Ascending aorta (tissue), 2 donors: ENCODE results near the gene MB21D2. TPM values are rescaled to one million over a fixed set of nuclear protein-coding genes. Genes with fewer than 3 reads are reported as not detected.

Experiments
- DNase-seq, 2 donors: peaks; one replicate each; pipeline ENCODE4 v3.0.0-alpha.2; 2019; ENCODE audit warnings: low spot score in 2 of 2
- H3K27ac ChIP-seq, 2 donors: fragments of 200-600 bp; sonication (generic); one replicate each; pipeline ENCODE4 v1.5.1; 2016 to 2017; ENCODE audit warnings: mild to moderate bottlenecking in 1 of 2
- H3K27me3 ChIP-seq: fragments of 200-600 bp; sonication (generic); one replicate; pipeline ENCODE4 v1.5.1; 2017
- H3K36me3 ChIP-seq, 2 donors: fragments of 200-600 bp; sonication (generic); one replicate each; pipeline ENCODE4 v1.5.1; 2016
- H3K4me1 ChIP-seq, 2 donors: fragments of 200-600 bp; sonication (generic); one replicate each; pipeline ENCODE4 v1.5.1; 2016 to 2017; ENCODE audit warnings: mild to moderate bottlenecking in 1 of 2
- H3K4me3 ChIP-seq, 2 donors: fragments of 200-600 bp; sonication (generic); one replicate each; pipeline ENCODE4 v1.5.1; 2016 to 2017; ENCODE audit warnings: mild to moderate bottlenecking in 1 of 2
- H3K9me3 ChIP-seq, 2 donors: fragments of 200-600 bp; sonication (generic); one replicate each; pipeline ENCODE4 v1.5.1; 2016
- intact Hi-C: fragments of 100-400 bp; cut with DNase I; formaldehyde crosslinking; loops from one replicate; pipeline ENCODE4 v1.15.1; 2023
- total RNA-seq: library from RNA; depleted of rRNA; stranded (reverse); fragments of >200 nt; gene quantifications from one replicate; pipeline ENCODE4 v1.1.0, GENCODE V29; 2016
- TF ChIP-seq, protein P1 (sequence below), 3 experiments: fragments of 200-600 bp in 2 of 3; fragments of 450-650 bp in 1 of 3; sonication (generic) in 2 of 3; IDR thresholded peaks; one replicate each; pipeline ENCODE4 v1.5.1; 2016 to 2019; ENCODE audit warnings: antibody characterized with exemption in 3 of 3, mild to moderate bottlenecking in 1 of 3, moderate library complexity in 1 of 3

Gene MB21D2
- total RNA-seq, 1 donor from 2014 or later: 0.11 TPM

DNA sequence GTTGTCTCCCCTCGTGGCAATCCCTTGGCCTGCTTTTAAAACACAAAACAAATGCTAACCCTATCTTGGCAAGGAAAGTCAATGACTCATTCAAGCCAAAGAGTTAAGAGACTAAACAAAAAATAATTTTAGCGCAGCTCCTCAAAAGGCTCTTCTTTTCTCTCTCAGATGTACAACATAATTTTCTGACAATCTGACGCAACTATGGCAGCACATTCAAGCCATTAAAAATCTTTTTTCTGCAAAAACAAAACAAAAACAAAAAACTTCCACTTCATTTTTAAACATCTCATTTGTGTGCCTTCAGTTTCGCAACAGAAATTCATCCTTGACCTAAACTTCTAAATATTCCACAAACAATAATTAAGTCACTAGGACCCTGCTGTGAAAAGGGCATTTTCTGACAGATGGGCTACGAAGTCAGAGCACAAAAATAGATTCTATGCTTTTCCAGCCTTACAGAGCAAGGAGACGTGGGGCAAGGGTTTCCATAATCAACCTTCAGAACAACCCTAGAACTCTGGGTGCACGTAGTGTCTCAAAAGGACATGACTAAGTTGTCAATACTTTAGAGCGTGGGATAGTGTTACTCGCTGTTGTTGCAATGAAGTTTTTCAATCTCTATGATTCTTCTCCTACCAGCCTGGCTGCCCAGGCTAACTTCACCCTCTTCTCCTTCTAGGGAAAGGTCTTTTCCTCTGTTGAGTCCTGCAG lies 84.3 kb downstream of the MB21D2 start:
- H3K4me1 ChIP-seq: peaks cover 12 to 18% of the 10 kb centered on the region in 2 donors
- TF ChIP-seq, protein P1, sequence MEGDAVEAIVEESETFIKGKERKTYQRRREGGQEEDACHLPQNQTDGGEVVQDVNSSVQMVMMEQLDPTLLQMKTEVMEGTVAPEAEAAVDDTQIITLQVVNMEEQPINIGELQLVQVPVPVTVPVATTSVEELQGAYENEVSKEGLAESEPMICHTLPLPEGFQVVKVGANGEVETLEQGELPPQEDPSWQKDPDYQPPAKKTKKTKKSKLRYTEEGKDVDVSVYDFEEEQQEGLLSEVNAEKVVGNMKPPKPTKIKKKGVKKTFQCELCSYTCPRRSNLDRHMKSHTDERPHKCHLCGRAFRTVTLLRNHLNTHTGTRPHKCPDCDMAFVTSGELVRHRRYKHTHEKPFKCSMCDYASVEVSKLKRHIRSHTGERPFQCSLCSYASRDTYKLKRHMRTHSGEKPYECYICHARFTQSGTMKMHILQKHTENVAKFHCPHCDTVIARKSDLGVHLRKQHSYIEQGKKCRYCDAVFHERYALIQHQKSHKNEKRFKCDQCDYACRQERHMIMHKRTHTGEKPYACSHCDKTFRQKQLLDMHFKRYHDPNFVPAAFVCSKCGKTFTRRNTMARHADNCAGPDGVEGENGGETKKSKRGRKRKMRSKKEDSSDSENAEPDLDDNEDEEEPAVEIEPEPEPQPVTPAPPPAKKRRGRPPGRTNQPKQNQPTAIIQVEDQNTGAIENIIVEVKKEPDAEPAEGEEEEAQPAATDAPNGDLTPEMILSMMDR (IDR thresholded peaks at IDR 0.05): no peak
- no peaks in the 10 kb centered on the region for H3K9me3 ChIP-seq
- no peaks in the 10 kb centered on the region for H3K27me3 ChIP-seq
- DNase-seq: no peak
- intact Hi-C loops: loop anchor here (2.0 to 5.0 kb wide), 2 partner anchors 35 to 409 kb away; partner anchors contain the start of gene PLAAT1
- H3K27ac ChIP-seq: peak overlapping the region; percentile 12 to 61
- peak overlapping the region in 1 of 2 donors; percentile 23 for H3K4me3 ChIP-seq
- no peaks in the 10 kb centered on the region for H3K36me3 ChIP-seq

DNA sequence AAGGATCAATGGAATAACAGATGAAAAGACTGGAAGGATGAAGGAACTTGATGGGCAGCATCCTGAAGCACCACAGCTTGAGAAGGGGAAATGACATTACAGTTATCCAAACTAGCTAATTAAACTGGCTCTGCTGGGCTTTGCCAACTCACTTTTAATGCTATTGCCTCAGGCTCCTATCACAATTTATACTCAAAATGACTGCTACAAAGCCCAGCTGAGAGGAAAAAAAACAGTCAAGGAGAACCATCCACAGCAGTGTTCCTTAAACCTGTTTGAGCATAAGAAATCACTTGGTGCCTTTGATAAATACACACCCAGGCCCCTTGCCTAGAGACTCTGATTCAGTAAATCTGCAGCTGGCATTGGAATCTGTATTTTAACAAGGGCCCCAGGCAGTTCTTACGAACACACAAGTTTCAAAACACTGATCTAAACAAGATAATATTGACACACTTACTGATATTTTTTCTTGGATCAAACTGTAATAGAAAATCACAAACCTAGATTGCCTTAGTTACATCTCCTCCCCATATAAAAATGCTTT lies 85.8 kb downstream of the MB21D2 start:
- TF ChIP-seq, protein P1 (IDR thresholded peaks at IDR 0.05): no peak
- H3K9me3 ChIP-seq: no peaks in the 10 kb centered on the region
- no peak for DNase-seq
- no peak overlapping the region for H3K4me3 ChIP-seq
- H3K27ac ChIP-seq: peak overlapping the region; percentile 17 to 61
- no peaks in the 10 kb centered on the region for H3K36me3 ChIP-seq
- intact Hi-C loops: loop anchor here (1.0 to 5.0 kb wide), 3 partner anchors 37 to 410 kb away; partner anchors contain the start of gene PLAAT1
- H3K4me1 ChIP-seq: peaks cover 12 to 18% of the 10 kb centered on the region in 2 donors
- H3K27me3 ChIP-seq: no peaks in the 10 kb centered on the region

- no peaks in the 10 kb centered on the region for H3K9me3 ChIP-seq
- TF ChIP-seq, protein P1 (IDR thresholded peaks at IDR 0.05): no peak
- H3K4me3 ChIP-seq: no peak overlapping the region
- intact Hi-C loops: loop anchor here (5.0 kb wide), 1 partner anchor 411 kb away; the partner anchor contains the start of gene PLAAT1
- no peaks in the 10 kb centered on the region for H3K36me3 ChIP-seq
- H3K27ac ChIP-seq: peak overlapping the region; percentile 43 to 61
- peaks cover 12 to 18% of the 10 kb centered on the region in 2 donors for H3K4me1 ChIP-seq
- H3K27me3 ChIP-seq: no peaks in the 10 kb centered on the region
- DNase-seq: no peak
Measured at GRCh38 chr3:192831111-192831644, 86.5 kb downstream of the MB21D2 start.

GRCh38 chr3:192830291-192831110 lies 87.2 kb downstream of the MB21D2 start:
- Histone ChIP-seq H3K4me3 (no peak overlapping the region), H3K27me3 (no peaks in the 10 kb centered on the region), H3K27ac (peak overlapping the region; percentile 43 to 58), H3K9me3 (no peaks in the 10 kb centered on the region), H3K4me1 (peaks cover 12 to 18% of the 10 kb centered on the region in 2 donors), H3K36me3 (no peaks in the 10 kb centered on the region)
- intact Hi-C loops: loop anchor here (5.0 kb wide), 1 partner anchor 412 kb away; the partner anchor contains the start of gene PLAAT1
- no peak for DNase-seq
- TF ChIP-seq, protein P1 (IDR thresholded peaks at IDR 0.05): no peak

GRCh38 chr3:192827863-192828594 lies 89.6 kb downstream of the MB21D2 start:
- no peak overlapping the region for H3K27ac ChIP-seq
- peaks cover 12 to 18% of the 10 kb centered on the region in 2 donors for H3K4me1 ChIP-seq
- TF ChIP-seq, protein P1 (IDR thresholded peaks at IDR 0.05): no peak
- H3K27me3 ChIP-seq: no peaks in the 10 kb centered on the region
- DNase-seq: no peak
- H3K36me3 ChIP-seq: no peaks in the 10 kb centered on the region
- H3K4me3 ChIP-seq: no peak overlapping the region
- intact Hi-C loops: no loop called here
- no peaks in the 10 kb centered on the region for H3K9me3 ChIP-seq
